Choroid plexus epithelial cell (primary cell): Measurements from ENCODE around the gene DNAJB13.

ENCODE experiments used
- DNase-seq: peaks from one replicate; pipeline ENCODE4 v3.0.0-alpha.2; 2010; ENCODE audit warnings: low read depth
- H3K4me3 ChIP-seq: 2 replicates; pipeline ENCODE4 v1.5.1; 2011; ENCODE audit warnings: low read depth, mild to moderate bottlenecking, control low read depth, low read length, moderate library complexity
- TF ChIP-seq, protein P1 (sequence below): conservative IDR thresholded peaks from 2 replicates; pipeline ENCODE4 v1.5.1; 2011; ENCODE audit warnings: low read depth, mild to moderate bottlenecking, control low read depth, inconsistent platforms, low read length, moderate library complexity

The DNAJB13 gene

DNA sequence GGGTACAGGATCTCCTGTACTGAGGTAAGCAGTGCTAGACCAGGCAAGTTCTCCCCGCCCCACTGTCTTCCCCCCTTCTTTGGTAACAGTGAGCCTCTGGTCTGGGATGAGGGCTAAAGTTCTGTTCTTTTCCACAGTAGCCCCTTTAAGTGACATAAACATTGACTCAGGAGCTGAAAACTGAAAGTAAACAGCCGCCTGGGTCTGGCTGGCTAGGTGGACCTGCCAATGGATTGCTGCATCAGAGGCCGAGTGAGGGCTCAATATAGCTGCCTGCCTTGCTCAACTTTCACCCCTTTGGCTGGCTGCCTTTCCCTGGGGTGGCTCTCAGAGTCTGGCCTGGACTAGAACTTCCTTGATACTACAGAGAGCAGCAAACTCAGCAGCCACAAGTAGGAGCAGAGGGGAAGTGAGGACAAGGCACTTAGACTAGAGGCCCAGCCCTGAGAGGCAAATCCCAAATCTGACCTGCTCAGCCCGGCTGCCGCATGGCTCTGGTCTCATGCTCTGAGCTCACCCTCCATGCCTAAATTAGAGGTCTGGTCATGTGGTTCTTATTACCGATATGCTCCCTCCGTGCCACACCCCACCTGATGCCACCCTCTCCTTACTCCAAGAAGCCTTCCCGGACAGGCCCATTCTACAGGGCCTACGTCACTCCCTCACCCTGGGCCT lies 67.6 kb downstream of the DNAJB13 start:
- TF ChIP-seq, protein P1, sequence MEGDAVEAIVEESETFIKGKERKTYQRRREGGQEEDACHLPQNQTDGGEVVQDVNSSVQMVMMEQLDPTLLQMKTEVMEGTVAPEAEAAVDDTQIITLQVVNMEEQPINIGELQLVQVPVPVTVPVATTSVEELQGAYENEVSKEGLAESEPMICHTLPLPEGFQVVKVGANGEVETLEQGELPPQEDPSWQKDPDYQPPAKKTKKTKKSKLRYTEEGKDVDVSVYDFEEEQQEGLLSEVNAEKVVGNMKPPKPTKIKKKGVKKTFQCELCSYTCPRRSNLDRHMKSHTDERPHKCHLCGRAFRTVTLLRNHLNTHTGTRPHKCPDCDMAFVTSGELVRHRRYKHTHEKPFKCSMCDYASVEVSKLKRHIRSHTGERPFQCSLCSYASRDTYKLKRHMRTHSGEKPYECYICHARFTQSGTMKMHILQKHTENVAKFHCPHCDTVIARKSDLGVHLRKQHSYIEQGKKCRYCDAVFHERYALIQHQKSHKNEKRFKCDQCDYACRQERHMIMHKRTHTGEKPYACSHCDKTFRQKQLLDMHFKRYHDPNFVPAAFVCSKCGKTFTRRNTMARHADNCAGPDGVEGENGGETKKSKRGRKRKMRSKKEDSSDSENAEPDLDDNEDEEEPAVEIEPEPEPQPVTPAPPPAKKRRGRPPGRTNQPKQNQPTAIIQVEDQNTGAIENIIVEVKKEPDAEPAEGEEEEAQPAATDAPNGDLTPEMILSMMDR: no peak
- DNase-seq: peak; percentile 96
- no peak overlapping the region for H3K4me3 ChIP-seq

- DNase-seq: peak; percentile 45
- no peak overlapping the region for H3K4me3 ChIP-seq
- TF ChIP-seq, protein P1: no peak
Measured at GRCh38 chr11:74019104-74019738, 68.4 kb downstream of the DNAJB13 start.

DNA sequence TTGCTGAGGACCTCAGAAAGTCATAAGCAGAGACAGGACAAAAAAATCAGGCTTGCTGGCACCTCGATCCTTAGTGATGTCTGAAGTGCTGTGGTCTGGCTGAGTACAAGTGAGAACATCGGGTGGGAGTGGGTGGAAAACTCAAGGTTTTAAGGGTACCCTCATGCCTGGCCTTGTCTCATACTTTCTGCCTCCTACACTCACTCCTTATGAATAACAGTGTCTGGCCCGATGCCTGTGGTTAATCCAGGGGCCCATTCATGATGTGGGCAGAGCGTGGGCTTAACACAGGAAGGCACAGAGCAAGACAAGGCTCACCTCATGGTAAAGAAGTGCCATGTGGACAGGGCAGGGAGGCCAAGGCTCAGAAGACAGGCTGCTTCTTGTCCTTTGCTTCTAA lies 69.0 kb downstream of the DNAJB13 start:
- TF ChIP-seq, protein P1: no peak

More for the DNA sequence above, 69.0 kb downstream of the DNAJB13 start:
- DNase-seq: no peak
- H3K4me3 ChIP-seq: no peak overlapping the region
